ENCODE results near the gene GMCL1.

GMCL1 gene, protein sequence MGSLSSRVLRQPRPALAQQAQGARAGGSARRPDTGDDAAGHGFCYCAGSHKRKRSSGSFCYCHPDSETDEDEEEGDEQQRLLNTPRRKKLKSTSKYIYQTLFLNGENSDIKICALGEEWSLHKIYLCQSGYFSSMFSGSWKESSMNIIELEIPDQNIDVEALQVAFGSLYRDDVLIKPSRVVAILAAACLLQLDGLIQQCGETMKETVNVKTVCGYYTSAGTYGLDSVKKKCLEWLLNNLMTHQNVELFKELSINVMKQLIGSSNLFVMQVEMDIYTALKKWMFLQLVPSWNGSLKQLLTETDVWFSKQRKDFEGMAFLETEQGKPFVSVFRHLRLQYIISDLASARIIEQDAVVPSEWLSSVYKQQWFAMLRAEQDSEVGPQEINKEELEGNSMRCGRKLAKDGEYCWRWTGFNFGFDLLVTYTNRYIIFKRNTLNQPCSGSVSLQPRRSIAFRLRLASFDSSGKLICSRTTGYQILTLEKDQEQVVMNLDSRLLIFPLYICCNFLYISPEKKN

GRCh38 chr2:69829256-69830044 lies at the start of gene GMCL1:
Gene GMCL1 (plus strand): TSS chr2:69829660. CDS start chr2:69829893, 233 bp downstream.
- no peaks in the 10 kb centered on the region for H4K20me1 ChIP-seq (ENCODE audit: insufficient read depth)
- H3K27me3 ChIP-seq (ENCODE audit: insufficient read depth, low read depth), result no peaks in the 10 kb centered on the region
- peak within 1 kb of the TSS; percentile 88 for H3K4me3 ChIP-seq (IDR thresholded peaks at IDR 0.05; ENCODE audit: insufficient read depth, low read depth, low read length)
- peak within 1 kb of the TSS; percentile 92 for H2AFZ ChIP-seq (ENCODE audit: low read depth)
- TF ChIP-seq, protein P1, sequence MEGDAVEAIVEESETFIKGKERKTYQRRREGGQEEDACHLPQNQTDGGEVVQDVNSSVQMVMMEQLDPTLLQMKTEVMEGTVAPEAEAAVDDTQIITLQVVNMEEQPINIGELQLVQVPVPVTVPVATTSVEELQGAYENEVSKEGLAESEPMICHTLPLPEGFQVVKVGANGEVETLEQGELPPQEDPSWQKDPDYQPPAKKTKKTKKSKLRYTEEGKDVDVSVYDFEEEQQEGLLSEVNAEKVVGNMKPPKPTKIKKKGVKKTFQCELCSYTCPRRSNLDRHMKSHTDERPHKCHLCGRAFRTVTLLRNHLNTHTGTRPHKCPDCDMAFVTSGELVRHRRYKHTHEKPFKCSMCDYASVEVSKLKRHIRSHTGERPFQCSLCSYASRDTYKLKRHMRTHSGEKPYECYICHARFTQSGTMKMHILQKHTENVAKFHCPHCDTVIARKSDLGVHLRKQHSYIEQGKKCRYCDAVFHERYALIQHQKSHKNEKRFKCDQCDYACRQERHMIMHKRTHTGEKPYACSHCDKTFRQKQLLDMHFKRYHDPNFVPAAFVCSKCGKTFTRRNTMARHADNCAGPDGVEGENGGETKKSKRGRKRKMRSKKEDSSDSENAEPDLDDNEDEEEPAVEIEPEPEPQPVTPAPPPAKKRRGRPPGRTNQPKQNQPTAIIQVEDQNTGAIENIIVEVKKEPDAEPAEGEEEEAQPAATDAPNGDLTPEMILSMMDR (conservative IDR thresholded peaks at IDR 0.05; ENCODE audit: low read depth, low read length), result no peak
- H3K27ac ChIP-seq, result peak within 1 kb of the TSS; percentile 71
- H3K9ac ChIP-seq, result peak within 1 kb of the TSS; percentile 57
- peak within 1 kb of the TSS; percentile 94 for H3K4me2 ChIP-seq
- peaks cover 39% of the 10 kb centered on the region for H3K79me2 ChIP-seq (ENCODE audit: insufficient read depth, low read depth)
- peaks cover 32% of the 10 kb centered on the region for H3K4me1 ChIP-seq (ENCODE audit: low read depth, poor library complexity, severe bottlenecking)
- no peaks in the 10 kb centered on the region for H3K36me3 ChIP-seq (ENCODE audit: insufficient read depth)

DNA sequence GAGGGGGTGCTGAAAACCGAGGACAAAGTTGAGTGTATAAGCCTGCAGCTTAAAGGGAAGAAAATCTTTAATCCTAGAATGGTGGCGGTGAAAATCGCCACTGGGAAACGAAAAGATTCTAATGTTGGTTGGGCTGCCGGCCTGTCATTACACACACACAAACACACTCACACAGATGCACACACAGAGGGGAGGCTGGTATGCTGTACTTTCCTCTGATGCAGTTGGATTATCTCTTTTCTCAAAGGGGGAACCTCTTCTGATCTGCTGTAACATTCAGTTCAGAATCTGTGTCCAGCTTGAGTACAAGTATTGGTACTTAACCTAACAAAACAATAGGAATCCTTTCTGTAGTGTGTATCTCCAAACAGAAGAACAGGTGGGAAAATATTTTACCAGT lies 48.5 kb upstream of the GMCL1 start:
- TF ChIP-seq, protein P1 (conservative IDR thresholded peaks at IDR 0.05; ENCODE audit: low read depth, low read length), result no peak
- H4K20me1 ChIP-seq (ENCODE audit: insufficient read depth), result no peaks in the 10 kb centered on the region
- peak overlapping the region; percentile 32; the same call in 1 of the 2 replicates for H3K27ac ChIP-seq
- peaks cover 26% of the 10 kb centered on the region for H3K4me1 ChIP-seq (ENCODE audit: low read depth, poor library complexity, severe bottlenecking)
- no peaks in the 10 kb centered on the region for H3K79me2 ChIP-seq (ENCODE audit: insufficient read depth, low read depth)
- H3K9ac ChIP-seq, result no peak overlapping the region
- no peak overlapping the region for H2AFZ ChIP-seq (ENCODE audit: low read depth)
- H3K4me2 ChIP-seq, result peak overlapping the region; percentile 22
- no peak overlapping the region for H3K4me3 ChIP-seq (IDR thresholded peaks at IDR 0.05; ENCODE audit: insufficient read depth, low read depth, low read length)
- no peaks in the 10 kb centered on the region for H3K36me3 ChIP-seq (ENCODE audit: insufficient read depth)
- no peaks in the 10 kb centered on the region for H3K27me3 ChIP-seq (ENCODE audit: insufficient read depth, low read depth)

- H3K4me2 ChIP-seq, result peak overlapping the region; percentile 22
These were observed 47.9 kb upstream of the GMCL1 start for GRCh38 chr2:69781321-69782248.

More at GRCh38 chr2:69781321-69782248, 47.9 kb upstream of the GMCL1 start:
- Histone ChIP-seq H3K4me1 (ENCODE audit: low read depth, poor library complexity, severe bottlenecking) (peaks cover 26% of the 10 kb centered on the region), H3K36me3 (ENCODE audit: insufficient read depth) (no peaks in the 10 kb centered on the region), H4K20me1 (ENCODE audit: insufficient read depth) (no peaks in the 10 kb centered on the region), H3K79me2 (ENCODE audit: insufficient read depth, low read depth) (no peaks in the 10 kb centered on the region), H3K9ac (no peak overlapping the region), H3K27me3 (ENCODE audit: insufficient read depth, low read depth) (no peaks in the 10 kb centered on the region), H3K27ac (peak overlapping the region; percentile 32; the same call in 1 of the 2 replicates), H2AFZ (ENCODE audit: low read depth) (no peak overlapping the region), H3K4me3 (IDR thresholded peaks at IDR 0.05; ENCODE audit: insufficient read depth, low read depth, low read length) (no peak overlapping the region)
- TF ChIP-seq, protein P1 (conservative IDR thresholded peaks at IDR 0.05; ENCODE audit: low read depth, low read length), result no peak

Measured in KMS-11 (cell line).